HG02610 (cell line): ENCODE results near the gene DNAJB1.

Experiments
- ATAC-seq: cut with Tn5 transposase; IDR thresholded peaks from one replicate; pipeline ENCODE4 v1.9.1; 2021; ENCODE audit warnings: mild to moderate bottlenecking, moderate library complexity; ENCODE audit not compliant: unreplicated experiment

DNAJB1 gene

GRCh38 chr19:14496834-14497227, 21.4 kb downstream of the DNAJB1 start:
- ATAC-seq = no peak

DNA sequence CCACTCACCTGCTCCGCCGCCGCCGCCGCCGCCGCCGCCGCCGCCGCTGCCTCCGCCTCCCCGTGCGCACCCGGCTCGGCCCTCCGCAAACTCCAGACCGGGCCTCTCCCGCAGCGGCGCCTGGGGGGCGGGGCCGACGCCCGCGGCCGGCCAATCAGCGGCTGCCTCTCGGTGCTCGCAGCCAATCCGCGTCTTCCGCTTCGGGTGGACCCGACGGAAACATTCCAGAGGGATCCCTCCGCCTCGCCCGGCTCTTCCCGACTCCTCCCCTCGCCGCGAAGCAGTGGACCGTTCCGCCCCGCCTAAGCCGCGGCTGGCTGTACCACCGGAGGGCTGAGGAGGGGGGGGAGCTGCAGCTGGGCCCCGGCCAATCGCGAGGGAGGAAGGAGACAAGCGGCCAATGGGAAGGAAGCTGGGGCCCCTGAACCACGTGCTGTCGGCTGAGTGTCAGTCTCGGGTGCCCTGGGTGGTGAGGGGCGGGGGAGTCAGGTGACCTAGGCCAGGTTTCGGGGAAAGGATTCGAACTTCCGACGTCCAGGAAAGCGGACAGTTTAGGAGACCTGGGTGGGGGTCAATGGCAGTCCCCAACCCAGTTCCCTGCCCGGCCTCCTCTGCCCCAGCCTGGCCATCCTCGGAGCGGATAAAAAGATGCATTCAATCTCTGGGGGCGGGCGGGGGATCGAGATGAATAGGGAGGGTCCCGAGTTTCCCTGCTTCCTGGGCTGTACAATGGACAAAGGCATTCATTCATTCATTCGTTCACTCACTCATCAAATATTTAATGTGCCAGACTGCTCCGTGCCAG, 22.0 kb downstream of the DNAJB1 start, which contains the start of gene GIPC1:
Gene GIPC1, minus strand, starts transcription at position 99 of the 805 bp plus-strand sequence. CDS start 13,151 bp downstream, outside the sequence.
- peak; percentile 75 for ATAC-seq

- no peak for ATAC-seq
Measured at GRCh38 chr19:14495672-14496028, 22.5 kb downstream of the DNAJB1 start.

DNA sequence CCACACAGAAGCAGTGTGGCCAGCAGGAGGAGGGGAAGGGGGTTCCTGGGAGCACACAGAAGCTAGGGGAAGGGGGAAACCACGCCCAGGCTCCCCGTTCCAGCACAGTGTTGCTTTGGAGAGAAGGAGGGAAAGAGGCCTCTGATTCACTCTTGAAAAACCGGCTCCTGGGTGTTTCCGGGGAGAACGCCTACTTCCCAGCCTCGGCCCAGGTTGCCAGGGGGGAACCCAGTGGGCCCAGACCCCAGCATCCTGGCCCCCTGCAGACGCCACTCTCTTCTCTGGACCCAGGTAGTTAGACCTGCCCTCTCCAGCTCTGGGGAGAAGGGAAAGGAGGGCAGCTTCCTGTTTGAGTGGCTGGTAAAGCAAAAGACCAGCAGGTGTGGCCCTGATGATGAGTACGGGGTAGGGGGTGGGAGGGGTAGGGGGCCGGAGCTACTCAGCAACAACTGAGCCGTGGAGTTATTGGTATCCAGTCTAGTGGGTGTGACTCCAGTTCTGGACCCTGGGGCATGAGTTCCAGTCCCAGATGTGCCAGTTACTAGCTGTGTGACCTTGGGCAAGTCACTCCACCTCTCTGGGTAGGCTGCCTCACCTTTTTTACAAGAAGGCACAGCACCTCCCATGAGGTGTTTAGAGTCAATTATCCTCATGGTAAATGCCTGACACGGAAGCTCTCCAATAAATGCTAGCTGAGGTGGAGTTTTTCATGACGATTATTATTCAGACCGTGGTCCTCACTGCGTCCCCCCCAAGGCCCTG, 23.1 kb downstream of the DNAJB1 start:
- ATAC-seq = no peak

DNA sequence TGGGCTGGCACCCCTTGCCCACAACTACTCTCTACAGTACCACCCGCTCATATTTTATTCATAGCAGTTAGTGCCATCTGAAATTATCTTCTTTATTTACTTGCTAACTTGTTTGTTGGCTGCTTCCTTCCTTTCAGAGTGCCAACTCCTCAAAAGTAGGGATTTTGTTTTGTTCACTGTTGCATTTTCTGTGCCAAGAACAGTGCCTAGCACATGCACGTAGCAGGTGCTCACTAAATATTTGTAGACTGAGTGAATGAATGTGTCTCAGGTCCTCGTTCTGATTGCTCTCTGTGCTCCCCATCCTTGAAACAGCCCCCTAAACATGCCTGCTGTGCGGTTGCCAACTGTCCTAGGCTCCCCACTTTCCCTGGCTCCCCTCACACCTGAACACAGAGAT, 23.8 kb downstream of the DNAJB1 start:
- ATAC-seq = no peak

DNA sequence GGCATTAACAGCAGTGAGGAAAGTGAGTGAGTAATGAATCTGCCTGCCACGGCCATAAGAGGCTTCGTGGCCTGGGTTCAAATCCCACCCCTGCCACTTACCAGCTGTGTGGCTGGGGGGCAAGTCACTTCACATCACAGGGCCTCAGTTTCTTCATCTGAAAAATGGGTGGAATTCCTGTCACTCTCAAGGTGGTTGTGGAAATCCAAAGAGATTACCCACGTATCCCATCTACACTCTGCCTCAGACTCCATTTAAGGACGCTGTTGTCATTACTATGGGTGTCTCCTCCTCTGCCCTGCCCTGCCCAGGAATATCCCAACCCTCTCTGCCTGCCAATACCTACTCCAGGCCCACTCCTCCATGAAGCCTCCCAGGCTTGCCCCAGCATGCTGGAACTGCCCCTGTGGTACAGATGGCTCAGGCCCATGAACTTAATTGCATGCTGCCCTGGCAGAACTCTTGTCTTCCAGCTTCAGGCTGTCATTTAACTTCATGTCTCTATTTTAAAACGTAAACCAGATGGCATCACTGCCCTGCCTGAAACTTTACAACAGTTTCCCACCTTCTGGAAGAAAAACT, 25.4 kb downstream of the DNAJB1 start:
- ATAC-seq = no peak

- no peak for ATAC-seq
Measured at GRCh38 chr19:14487370-14488125, 30.6 kb downstream of the DNAJB1 start.

DNA sequence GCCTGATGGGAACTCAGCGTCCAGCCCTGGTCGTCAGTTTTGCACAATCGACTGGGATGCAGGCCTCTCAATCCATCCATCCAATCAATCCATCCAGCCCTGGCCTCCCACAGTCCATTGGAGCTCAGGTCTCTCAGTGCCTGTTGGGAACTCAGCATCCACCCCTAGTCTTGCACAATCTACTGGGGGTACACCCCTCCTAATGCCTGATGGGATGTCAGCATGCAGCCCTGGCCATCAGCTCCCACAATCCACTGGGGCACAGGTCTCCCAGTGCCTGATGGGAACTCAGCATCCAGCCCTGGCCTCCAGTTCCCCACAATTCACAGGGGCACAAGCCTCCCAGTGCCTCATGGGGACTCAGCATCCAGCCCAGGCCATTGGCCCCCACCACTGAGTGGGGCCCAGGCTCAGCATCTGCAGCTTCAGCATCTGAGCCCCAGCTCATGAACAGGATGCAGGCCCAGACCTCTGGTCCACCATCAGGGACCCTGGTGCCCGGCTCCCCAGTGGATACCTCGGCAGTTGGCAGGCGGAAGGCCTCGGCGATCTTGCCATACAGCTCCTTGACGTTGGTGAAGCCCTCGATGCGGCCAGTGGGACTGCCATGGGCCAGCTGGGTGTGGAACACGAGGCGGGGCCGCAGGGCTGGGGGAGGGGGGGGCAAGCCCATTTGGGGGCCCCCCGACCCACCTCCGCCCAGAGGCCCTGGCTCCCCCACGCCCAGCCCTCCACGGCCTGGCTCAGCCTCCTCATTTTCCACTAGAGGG, 35.8 kb downstream of the DNAJB1 start:
- ATAC-seq = no peak

DNA sequence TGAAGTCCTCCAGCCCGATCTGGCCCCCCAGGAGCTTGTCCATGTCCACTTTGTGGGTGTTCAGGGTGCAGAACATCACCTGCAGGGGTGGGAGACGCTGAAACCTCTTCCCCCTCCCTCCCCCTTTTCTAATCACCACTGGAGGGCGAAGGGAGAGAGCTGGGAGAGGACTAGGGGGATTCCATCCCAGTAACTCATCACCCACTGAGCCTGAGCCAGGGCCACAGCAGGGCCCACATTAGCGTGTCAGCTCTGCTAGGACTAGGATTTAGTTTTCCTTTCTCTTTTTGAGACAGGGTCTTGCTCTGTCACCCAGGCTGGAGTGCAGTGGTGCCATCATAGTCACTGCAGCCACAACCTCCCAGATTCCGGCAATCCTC, 37.5 kb downstream of the DNAJB1 start:
- no peak for ATAC-seq

GRCh38 chr19:14479975-14480699, 38.1 kb downstream of the DNAJB1 start:
- no peak for ATAC-seq

DNA sequence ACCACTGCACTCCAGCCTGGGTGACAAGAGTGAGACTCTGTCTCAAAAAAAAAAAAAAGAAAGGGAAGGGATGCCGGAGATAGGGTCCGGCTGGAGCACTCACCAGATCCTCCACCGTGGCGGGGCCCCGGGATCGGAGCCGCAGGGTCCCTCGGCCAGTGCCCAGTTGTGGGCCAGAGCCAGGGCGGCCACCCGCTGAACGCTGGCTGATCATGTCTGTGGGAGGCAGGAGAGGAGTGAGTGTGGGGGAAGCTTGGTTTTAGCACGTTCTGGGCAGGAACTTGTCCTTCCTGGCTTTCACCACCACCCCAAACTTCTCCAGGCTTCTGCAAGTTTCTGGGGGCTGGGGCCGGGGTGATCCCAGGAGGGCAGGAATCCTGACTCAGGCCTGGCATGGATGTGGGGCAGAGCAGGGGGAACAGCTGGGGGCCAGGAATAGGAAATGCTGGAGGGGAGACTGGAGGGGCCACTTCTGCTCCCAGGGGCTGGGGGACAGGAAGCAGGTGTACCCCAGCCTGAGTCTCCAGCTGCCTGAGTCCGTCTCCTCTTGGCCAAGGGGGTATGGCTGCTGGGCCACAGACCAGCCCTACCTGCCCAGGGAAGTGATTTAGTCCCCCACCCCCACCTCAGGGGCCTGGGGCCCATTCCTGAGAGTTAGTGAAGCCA, 38.8 kb downstream of the DNAJB1 start:
- ATAC-seq = no peak

GRCh38 chr19:14478113-14478545, 40.1 kb downstream of the DNAJB1 start:
- no peak for ATAC-seq

- ATAC-seq = no peak
Measured at GRCh38 chr19:14477418-14478112, 40.6 kb downstream of the DNAJB1 start.

- ATAC-seq = no peak
Measured at GRCh38 chr19:14476673-14477401, 41.4 kb downstream of the DNAJB1 start.

GRCh38 chr19:14476327-14476672, 41.9 kb downstream of the DNAJB1 start:
- no peak for ATAC-seq

DNA sequence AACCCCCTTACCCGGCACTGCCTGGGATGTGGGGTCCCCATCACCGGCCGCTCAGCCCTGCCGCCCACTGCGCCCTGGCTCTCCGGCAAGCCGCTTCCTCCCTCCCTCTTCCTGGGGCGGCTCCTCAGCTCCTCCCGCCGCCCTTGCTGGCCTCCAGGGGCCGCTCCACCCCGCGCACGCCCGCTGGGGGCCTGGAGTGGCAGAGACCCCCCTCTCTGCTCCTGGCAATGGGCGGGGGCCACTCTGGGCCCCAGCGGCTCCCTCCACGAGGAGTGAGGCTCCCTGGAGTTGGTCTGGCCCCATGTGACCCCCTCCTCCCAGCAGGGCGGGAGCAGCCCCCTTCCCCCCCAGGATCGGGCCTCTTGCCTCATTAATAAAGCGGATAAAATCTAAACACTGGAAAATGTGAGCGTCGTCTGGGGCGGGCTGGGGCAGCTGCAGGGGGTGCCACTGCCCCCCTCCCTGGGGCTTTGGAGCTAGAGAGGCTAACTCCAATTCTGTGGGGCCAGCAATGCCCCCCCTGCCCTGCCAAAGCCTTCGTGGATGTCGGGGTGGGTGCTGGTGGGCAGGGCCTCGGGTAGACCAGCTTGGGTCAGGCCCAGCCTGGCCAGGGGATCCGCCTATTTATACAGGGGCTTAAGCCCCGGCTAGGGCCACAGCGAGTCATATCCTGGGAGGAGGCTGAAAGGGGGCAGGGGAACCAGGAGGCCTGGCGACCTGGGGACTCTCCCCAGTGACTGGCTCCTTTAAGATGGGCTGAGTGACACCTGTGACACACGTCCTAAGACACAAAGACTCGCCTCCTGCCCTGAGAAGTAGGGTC, 42.7 kb downstream of the DNAJB1 start, which contains the start of gene PTGER1:
Gene PTGER1, minus strand, starts transcription at position 104 of the 823 bp plus-strand sequence. CDS start 1,034 bp downstream, outside the sequence.
- ATAC-seq = no peak

- ATAC-seq = no peak
Measured at GRCh38 chr19:14474827-14475226, 43.4 kb downstream of the DNAJB1 start.
